ENCODE data around the gene ADGRG1. TPM values are rescaled to one million over a fixed set of nuclear protein-coding genes. Genes with fewer than 3 reads are reported as not detected.
"Not testable (repeated sequence)": the region's sequence is repeated elsewhere in the genome, so short reads cannot be mapped to it uniquely, and the experiment has no call there.

The ADGRG1 gene
- total RNA-seq, 1 experiment from 2014 or later, result 2.0 TPM

GRCh38 chr16:57711993-57712392, 83.6 kb downstream of the ADGRG1 start:
- H3K9me3 Mint-ChIP-seq, result peaks cover 3% of the 10 kb centered on the region; the same call in 1 of the 2 replicates
- H3K27ac Mint-ChIP-seq, result no peak overlapping the region
- no peak for TF ChIP-seq ZBTB21 (CRISPR knock-in tag; IDR thresholded peaks at IDR 0.05; ENCODE audit: borderline replicate concordance)
- TF ChIP-seq, protein P1, sequence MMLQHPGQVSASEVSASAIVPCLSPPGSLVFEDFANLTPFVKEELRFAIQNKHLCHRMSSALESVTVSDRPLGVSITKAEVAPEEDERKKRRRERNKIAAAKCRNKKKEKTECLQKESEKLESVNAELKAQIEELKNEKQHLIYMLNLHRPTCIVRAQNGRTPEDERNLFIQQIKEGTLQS (CRISPR knock-in tag; conservative IDR thresholded peaks at IDR 0.05), result no peak
- no peak for TF ChIP-seq NFYB (CRISPR knock-in tag; conservative IDR thresholded peaks at IDR 0.05; ENCODE audit: low read depth)
- TF ChIP-seq SOX15 (CRISPR knock-in tag; IDR thresholded peaks at IDR 0.05), result no peak
- TF ChIP-seq, protein P2, sequence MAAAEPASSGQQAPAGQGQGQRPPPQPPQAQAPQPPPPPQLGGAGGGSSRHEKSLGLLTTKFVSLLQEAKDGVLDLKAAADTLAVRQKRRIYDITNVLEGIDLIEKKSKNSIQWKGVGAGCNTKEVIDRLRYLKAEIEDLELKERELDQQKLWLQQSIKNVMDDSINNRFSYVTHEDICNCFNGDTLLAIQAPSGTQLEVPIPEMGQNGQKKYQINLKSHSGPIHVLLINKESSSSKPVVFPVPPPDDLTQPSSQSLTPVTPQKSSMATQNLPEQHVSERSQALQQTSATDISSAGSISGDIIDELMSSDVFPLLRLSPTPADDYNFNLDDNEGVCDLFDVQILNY (CRISPR knock-in tag; IDR thresholded peaks at IDR 0.05), result no peak
- TF ChIP-seq TEAD1 (CRISPR knock-in tag; IDR thresholded peaks at IDR 0.05), result no peak
- TF ChIP-seq GTF2I (CRISPR knock-in tag; conservative IDR thresholded peaks at IDR 0.05), result no peak
- no peak for TF ChIP-seq ZNF423 (CRISPR knock-in tag; IDR thresholded peaks at IDR 0.05)
- TF ChIP-seq USF1 (CRISPR knock-in tag; IDR thresholded peaks at IDR 0.05), result no peak
- no peak for TF ChIP-seq ATF2 (CRISPR knock-in tag; IDR thresholded peaks at IDR 0.05; ENCODE audit: borderline replicate concordance, low read depth)
- TF ChIP-seq, protein P3, sequence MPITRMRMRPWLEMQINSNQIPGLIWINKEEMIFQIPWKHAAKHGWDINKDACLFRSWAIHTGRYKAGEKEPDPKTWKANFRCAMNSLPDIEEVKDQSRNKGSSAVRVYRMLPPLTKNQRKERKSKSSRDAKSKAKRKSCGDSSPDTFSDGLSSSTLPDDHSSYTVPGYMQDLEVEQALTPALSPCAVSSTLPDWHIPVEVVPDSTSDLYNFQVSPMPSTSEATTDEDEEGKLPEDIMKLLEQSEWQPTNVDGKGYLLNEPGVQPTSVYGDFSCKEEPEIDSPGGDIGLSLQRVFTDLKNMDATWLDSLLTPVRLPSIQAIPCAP (CRISPR knock-in tag; IDR thresholded peaks at IDR 0.05), result no peak
- no peak for TF ChIP-seq RORB (CRISPR knock-in tag; IDR thresholded peaks at IDR 0.05)
- no peak for TF ChIP-seq SMAD4 (CRISPR knock-in tag; IDR thresholded peaks at IDR 0.05)
- no peaks in the 10 kb centered on the region for H3K36me3 Mint-ChIP-seq
- H3K27me3 Mint-ChIP-seq (ENCODE audit: low read depth), result no peaks in the 10 kb centered on the region
- ChIA-PET POLR2A (no interaction called here), CTCF (no interaction called here)
- no peak for ATAC-seq
- no peak for DNase-seq (ENCODE audit: low spot score)
- no peaks in the 10 kb centered on the region for H3K4me1 Mint-ChIP-seq
- H3K4me3 Mint-ChIP-seq, result no peak overlapping the region

DNA sequence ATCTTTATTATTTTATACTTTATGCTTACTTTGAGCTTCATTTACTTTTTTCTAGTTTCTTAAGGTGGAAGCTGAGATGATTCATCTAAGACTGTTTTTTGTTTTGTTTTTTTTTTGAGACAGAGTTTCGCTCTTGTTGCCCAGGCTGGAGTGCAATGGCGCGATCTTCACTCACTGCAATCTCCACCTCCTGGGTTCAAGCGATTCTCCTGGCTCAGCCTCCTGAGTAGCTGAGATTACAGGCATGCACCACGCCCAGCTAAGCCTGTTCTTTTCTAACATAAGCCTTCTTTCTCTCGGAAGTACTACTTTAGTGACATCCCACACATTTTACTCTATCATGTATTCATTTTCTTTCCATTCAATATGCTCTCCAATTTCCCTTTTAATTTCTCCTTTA, 84.1 kb downstream of the ADGRG1 start:
- CTCF ChIA-PET; POLR2A ChIA-PET; H3K4me1 Mint-ChIP-seq; H3K27me3 Mint-ChIP-seq (ENCODE audit: low read depth); DNase-seq (ENCODE audit: low spot score); H3K36me3 Mint-ChIP-seq; H3K27ac Mint-ChIP-seq; H3K4me3 Mint-ChIP-seq; H3K9me3 Mint-ChIP-seq; ATAC-seq: not testable (repeated sequence)

DNA sequence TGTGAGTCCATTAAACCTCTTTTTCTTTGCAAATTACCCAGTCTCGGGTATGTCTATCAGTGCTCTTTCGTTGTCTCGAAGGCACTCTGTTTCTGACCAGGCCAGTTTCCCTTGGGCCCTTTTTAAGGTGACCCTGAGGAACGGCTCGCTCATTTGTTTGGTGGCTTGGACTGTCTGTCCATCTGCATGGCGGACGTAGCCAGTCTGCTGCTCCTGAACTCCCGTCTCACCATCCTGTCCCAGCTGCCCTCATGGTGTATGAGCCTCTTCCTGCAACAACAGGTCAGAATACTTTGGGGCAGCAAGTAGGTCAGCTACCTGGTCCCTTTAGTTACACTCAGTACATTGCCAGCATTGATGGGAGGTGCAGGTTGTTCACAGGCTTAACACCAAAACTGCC, 85.2 kb downstream of the ADGRG1 start:
- Mint-ChIP-seq H3K36me3 (no peaks in the 10 kb centered on the region), H3K4me1 (no peaks in the 10 kb centered on the region), H3K9me3 (no peaks in the 10 kb centered on the region), H3K27ac (no peak overlapping the region), H3K4me3 (no peak overlapping the region), H3K27me3 (ENCODE audit: low read depth) (no peaks in the 10 kb centered on the region)
- POLR2A ChIA-PET, result no interaction called here
- no peak for ATAC-seq
- TF ChIP-seq FOXP1 (CRISPR knock-in tag; IDR thresholded peaks at IDR 0.05; ENCODE audit: borderline replicate concordance), result no peak
- TF ChIP-seq, protein P4, sequence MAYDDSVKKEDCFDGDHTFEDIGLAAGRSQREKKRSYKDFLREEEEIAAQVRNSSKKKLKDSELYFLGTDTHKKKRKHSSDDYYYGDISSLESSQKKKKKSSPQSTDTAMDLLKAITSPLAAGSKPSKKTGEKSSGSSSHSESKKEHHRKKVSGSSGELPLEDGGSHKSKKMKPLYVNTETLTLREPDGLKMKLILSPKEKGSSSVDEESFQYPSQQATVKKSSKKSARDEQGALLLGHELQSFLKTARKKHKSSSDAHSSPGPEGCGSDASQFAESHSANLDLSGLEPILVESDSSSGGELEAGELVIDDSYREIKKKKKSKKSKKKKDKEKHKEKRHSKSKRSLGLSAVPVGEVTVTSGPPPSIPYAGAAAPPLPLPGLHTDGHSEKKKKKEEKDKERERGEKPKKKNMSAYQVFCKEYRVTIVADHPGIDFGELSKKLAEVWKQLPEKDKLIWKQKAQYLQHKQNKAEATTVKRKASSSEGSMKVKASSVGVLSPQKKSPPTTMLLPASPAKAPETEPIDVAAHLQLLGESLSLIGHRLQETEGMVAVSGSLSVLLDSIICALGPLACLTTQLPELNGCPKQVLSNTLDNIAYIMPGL (CRISPR knock-in tag; IDR thresholded peaks at IDR 0.05), result no peak
- no peak for TF ChIP-seq STAT6 (CRISPR knock-in tag; conservative IDR thresholded peaks at IDR 0.05; ENCODE audit: low read depth)
- no peak for TF ChIP-seq ZNF396 (CRISPR knock-in tag; IDR thresholded peaks at IDR 0.05; ENCODE audit: borderline replicate concordance)
- no peak for TF ChIP-seq NR3C1 (CRISPR knock-in tag; conservative IDR thresholded peaks at IDR 0.05; ENCODE audit: low read depth)
- no peak for TF ChIP-seq ZNF138 (CRISPR knock-in tag; conservative IDR thresholded peaks at IDR 0.05)
- TF ChIP-seq HMGA2 (CRISPR knock-in tag; IDR thresholded peaks at IDR 0.05), result no peak
- no peak for TF ChIP-seq NFYB (CRISPR knock-in tag; conservative IDR thresholded peaks at IDR 0.05; ENCODE audit: low read depth)
- TF ChIP-seq, protein P5, sequence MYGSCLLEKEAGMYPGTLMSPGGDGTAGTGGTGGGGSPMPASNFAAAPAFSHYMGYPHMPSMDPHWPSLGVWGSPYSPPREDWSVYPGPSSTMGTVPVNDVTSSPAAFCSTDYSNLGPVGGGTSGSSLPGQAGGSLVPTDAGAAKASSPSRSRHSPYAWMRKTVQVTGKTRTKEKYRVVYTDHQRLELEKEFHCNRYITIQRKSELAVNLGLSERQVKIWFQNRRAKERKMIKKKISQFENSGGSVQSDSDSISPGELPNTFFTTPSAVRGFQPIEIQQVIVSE (CRISPR knock-in tag; IDR thresholded peaks at IDR 0.05; ENCODE audit: borderline replicate concordance), result no peak
- TF ChIP-seq USF1 (CRISPR knock-in tag; IDR thresholded peaks at IDR 0.05), result no peak
- TF ChIP-seq EMX1 (CRISPR knock-in tag; IDR thresholded peaks at IDR 0.05), result no peak
- CTCF ChIA-PET, result interaction anchor here (1.0 to 1.1 kb wide), 3 partner anchors 10 to 122 kb away, joined by 3 to 4 read pairs (median 3); no protein-coding TSS in a partner anchor
- no peak for DNase-seq (ENCODE audit: low spot score)
